HepG2 (cell line): Measurements from ENCODE around the gene FBN2. TPM values are rescaled to one million over a fixed set of nuclear protein-coding genes. Genes with fewer than 3 reads are reported as not detected.

Source experiments
- ATAC-seq: fragments of 200-7000 bp; cut with Tn5 transposase; 3 replicates; pipeline ENCODE4 v1.9.1; 2020; ENCODE audit warnings: mild to moderate bottlenecking, moderate library complexity
- BruUV-seq: library from RNA; stranded (reverse); fragments of 400-500 nt; replicated peaks from 2 replicates; lab custom pipeline; 2021; lab: Mats Ljungman, UMichigan
- CTCF ChIA-PET: fragments of 300-600 bp; formaldehyde crosslinking; extraction: SDS; loops from one replicate; lab custom pipeline; 2021; ENCODE audit warnings: low total read pairs, inconsistent platforms, low intra/inter-chr PET ratio; lab: Yijun Ruan, JAX
- POLR2A ChIA-PET: fragments of 350-600 bp; sonication (Branson Sonifier 250); formaldehyde crosslinking; loops from one replicate; lab custom pipeline; 2020; ENCODE audit warnings: antibody characterized with exemption, inconsistent platforms; lab: Yijun Ruan, JAX
- DNase-seq: peaks from one replicate; pipeline ENCODE4 v3.0.0-alpha.2; 2015; ENCODE audit warnings: low spot score
- FAIRE-seq: peaks from 3 replicates; lab custom pipeline; 2011; peaks lifted over from hg19 to GRCh38; lab: Jason Lieb, UNC
- H2AFZ ChIP-seq: one replicate; pipeline ENCODE4 v1.6.1; 2011; ENCODE audit warnings: low read length, inconsistent platforms
- H3K27ac ChIP-seq: fragments of 300-600 bp; 3 replicates; pipeline ENCODE4 v1.8.0; 2011; ENCODE audit warnings: mixed run types, mild to moderate bottlenecking, mixed read lengths, low read length, inconsistent platforms; ENCODE audit not compliant: insufficient read depth; ENCODE audit errors: extremely low read length
- H3K27me3 ChIP-seq, 2 experiments: fragments of 200-600 bp in 1 of 2; 2 replicates in 1 of 2; 3 replicates in 1 of 2; pipeline versions ENCODE4 v1.6.0 to v1.8.0; 2011; ENCODE audit warnings: low read length in 2 of 2, mild to moderate bottlenecking in 2 of 2, moderate library complexity in 2 of 2, inconsistent platforms in 1 of 2; ENCODE audit not compliant: insufficient read depth in 2 of 2, control insufficient read depth in 1 of 2
- H3K36me3 ChIP-seq, 2 experiments: fragments of 200-600 bp in 1 of 2; replicated peaks in 1 of 2; 2 replicates in 1 of 2; 3 replicates in 1 of 2; pipeline versions ENCODE4 v1.5.1 to v1.8.0; 2011; ENCODE audit warnings: low read length in 2 of 2, inconsistent platforms in 1 of 2; ENCODE audit not compliant: insufficient read depth in 2 of 2, control insufficient read depth in 1 of 2
- H3K4me1 ChIP-seq: 2 replicates; pipeline ENCODE4 v1.5.1; 2012; ENCODE audit warnings: low read length, inconsistent platforms; ENCODE audit not compliant: insufficient read depth
- H3K4me2 ChIP-seq: 2 replicates; pipeline ENCODE4 v1.6.0; 2011; ENCODE audit warnings: low read depth, low read length, inconsistent platforms
- H3K4me3 ChIP-seq, 3 experiments: fragments of 200-600 bp in 1 of 3; sonication (generic), shearing (Covaris generic) in 1 of 3; replicated peaks in 1 of 3; 2 replicates each; pipeline ENCODE4 v1.5.1; 2011 to 2016; ENCODE audit warnings: low read length in 3 of 3, inconsistent platforms in 2 of 3, low read depth in 2 of 3, mild to moderate bottlenecking in 2 of 3, control low read depth in 1 of 3, mixed read lengths in 1 of 3; ENCODE audit not compliant: insufficient read depth in 1 of 3
- H3K79me2 ChIP-seq: one replicate; pipeline ENCODE4 v1.6.1; 2011; ENCODE audit warnings: low read length, inconsistent platforms; ENCODE audit not compliant: insufficient read depth
- H3K9ac ChIP-seq: 2 replicates; pipeline ENCODE4 v1.6.0; 2011; ENCODE audit warnings: mild to moderate bottlenecking, low read depth, low read length, inconsistent platforms; ENCODE audit not compliant: insufficient read depth
- H3K9me3 ChIP-seq: 2 replicates; pipeline ENCODE4 v1.5.1; 2012; ENCODE audit warnings: mild to moderate bottlenecking, low read length
- H4K20me1 ChIP-seq: 2 replicates; pipeline ENCODE4 v1.6.0; 2011; ENCODE audit warnings: inconsistent platforms, mild to moderate bottlenecking, low read length, moderate library complexity; ENCODE audit not compliant: insufficient read depth
- HNRNPL ChIP-seq: fragments of 200-400 bp; formaldehyde crosslinking; IDR thresholded peaks from 2 replicates; pipeline ENCODE4 v1.6.1; 2017; ENCODE audit warnings: mild to moderate bottlenecking, low read depth, low read length
- NFKBIZ ChIP-seq: IDR thresholded peaks from 2 replicates; pipeline ENCODE4 v1.6.1; 2018; ENCODE audit warnings: missing genetic modification reagents, missing compliant biosample characterization
- PBX2 ChIP-seq: IDR thresholded peaks from 2 replicates; pipeline ENCODE4 v1.6.1; 2016; ENCODE audit warnings: control low read depth
- ZNF124 ChIP-seq: sonication (generic); formaldehyde crosslinking; IDR thresholded peaks from 2 replicates; pipeline ENCODE4 v1.4.0; 2020; ENCODE audit warnings: missing genetic modification reagents
- ZNF274 ChIP-seq: sonication (generic); formaldehyde crosslinking; IDR thresholded peaks from 2 replicates; pipeline ENCODE4 v1.5.1; 2020; ENCODE audit warnings: mild to moderate bottlenecking, missing genetic modification reagents
- WGBS: methylation state at CpG from one replicate; pipeline ENCODE4 v1.1.6; 2017; ENCODE audit warnings: low lambda C conversion rate; 5-methylcytosine and 5-hydroxymethylcytosine counted together
- in situ Hi-C: cut with HindIII; loops from 2 replicates; pipeline ENCODE4 v1.10.0; 2017; ENCODE audit warnings: low pct_unique_long_range_greater_than_20kb; ENCODE audit not compliant: extremely low pct_ligation_motif_present
- intact Hi-C: fragments of 100-400 bp; cut with micrococcal nuclease; formaldehyde crosslinking; loops from one replicate; pipeline ENCODE4 v1.10.0; 2022; ENCODE audit not compliant: unreplicated experiment
- polyA plus RNA-seq, 8 experiments: library from polyadenylated mRNA; depleted of rRNA in 3 of 8; stranded (reverse) in 7 of 8; unstranded in 1 of 8; fragments of >200 nt; fragmentation: Illumina TruSeq in 4 of 8; extraction: Trizol in 4 of 8; gene quantifications; 2 replicates each; pipeline versions ENCODE4 v1.2.1 to v1.2.3, GENCODE V29; 2011 to 2016; ENCODE audit warnings: low read depth in 4 of 8, missing spikeins in 1 of 8, mixed read lengths in 1 of 8; ENCODE audit not compliant: insufficient read depth in 1 of 8
- total RNA-seq, 5 experiments: library from RNA; depleted of rRNA; stranded (reverse); fragments of >200 nt; fragmentation: Illumina TruSeq; extraction: Trizol; gene quantifications; 2 replicates each; pipeline ENCODE4 v1.2.3, GENCODE V29; 2016; ENCODE audit warnings: low read depth in 1 of 5
- TF ChIP-seq, protein P1 (sequence below): sonication (generic); formaldehyde crosslinking; IDR thresholded peaks from 2 replicates; pipeline ENCODE4 v1.5.1; 2020; ENCODE audit warnings: mild to moderate bottlenecking, missing genetic modification reagents
- TF ChIP-seq, protein P2 (sequence below): sonication (generic); formaldehyde crosslinking; IDR thresholded peaks from 2 replicates; pipeline ENCODE4 v1.4.0; 2020; ENCODE audit warnings: missing genetic modification reagents

FBN2 gene
- total and polyA plus RNA-seq, 2 of the 13 experiments (the other 11 are each of a cell fraction or from before 2014, with no cell fraction given): not detected

GRCh38 chr5:128397876-128398275 is 140.2 kb downstream of the FBN2 start (continued):
- TF ChIP-seq PBX2 (CRISPR knock-in tag): no peak
- TF ChIP-seq, protein P1, sequence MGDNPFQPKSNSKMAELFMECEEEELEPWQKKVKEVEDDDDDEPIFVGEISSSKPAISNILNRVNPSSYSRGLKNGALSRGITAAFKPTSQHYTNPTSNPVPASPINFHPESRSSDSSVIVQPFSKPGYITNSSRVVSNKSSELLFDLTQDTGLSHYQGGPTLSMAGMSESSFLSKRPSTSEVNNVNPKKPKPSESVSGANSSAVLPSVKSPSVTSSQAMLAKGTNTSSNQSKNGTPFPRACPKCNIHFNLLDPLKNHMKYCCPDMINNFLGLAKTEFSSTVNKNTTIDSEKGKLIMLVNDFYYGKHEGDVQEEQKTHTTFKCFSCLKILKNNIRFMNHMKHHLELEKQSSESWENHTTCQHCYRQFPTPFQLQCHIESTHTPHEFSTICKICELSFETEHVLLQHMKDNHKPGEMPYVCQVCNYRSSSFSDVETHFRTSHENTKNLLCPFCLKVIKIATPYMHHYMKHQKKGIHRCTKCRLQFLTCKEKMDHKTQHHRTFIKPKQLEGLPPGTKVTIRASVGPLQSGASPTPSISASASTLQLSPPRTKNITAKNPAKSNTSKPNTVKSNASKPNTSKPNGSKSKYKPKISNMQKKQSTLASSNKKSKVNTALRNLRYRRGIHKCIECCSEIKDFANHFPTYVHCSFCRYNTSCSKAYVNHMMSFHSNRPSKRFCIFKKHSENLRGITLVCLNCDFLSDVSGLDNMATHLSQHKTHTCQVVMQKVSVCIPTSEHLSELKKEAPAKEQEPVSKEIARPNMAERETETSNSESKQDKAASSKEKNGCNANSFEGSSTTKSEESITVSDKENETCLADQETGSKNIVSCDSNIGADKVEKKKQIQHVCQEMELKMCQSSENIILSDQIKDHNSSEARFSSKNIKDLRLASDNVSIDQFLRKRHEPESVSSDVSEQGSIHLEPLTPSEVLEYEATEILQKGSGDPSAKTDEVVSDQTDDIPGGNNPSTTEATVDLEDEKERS (CRISPR knock-in tag): no peak
- TF ChIP-seq ZNF124 (CRISPR knock-in tag): no peak
- no peak for TF ChIP-seq HNRNPL

DNA sequence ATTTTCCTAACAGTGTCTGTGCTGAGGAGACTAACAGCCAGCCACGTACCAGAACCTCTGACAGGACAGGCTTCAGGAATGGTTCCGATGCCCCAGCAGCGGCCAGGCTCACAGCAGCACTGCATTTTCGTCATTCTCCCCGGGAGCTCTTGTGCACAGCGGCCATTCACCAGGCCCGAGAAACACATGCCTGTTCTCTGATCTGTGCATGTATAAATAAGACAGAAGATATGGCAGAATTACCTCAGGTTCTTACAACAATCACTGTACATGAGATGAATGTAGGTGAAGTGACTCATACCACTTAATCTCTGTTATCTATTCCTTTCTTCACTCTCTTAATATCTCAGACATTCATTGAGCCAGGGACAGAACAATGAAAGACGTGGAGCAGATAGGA is 143.0 kb downstream of the FBN2 start:
- intact Hi-C loops: no loop called here
- no peak overlapping the region for H2AFZ ChIP-seq
- in situ Hi-C loops: no loop called here
- H4K20me1 ChIP-seq: no peaks in the 10 kb centered on the region
- no TSS peak for BruUV-seq
- ChIA-PET CTCF (no interaction called here), POLR2A (no interaction called here)
- no peak overlapping the region for H3K27ac ChIP-seq
- H3K79me2 ChIP-seq: no peaks in the 10 kb centered on the region
- no peak overlapping the region for H3K9ac ChIP-seq
- no peaks in the 10 kb centered on the region for H3K27me3 ChIP-seq
- H3K4me3 ChIP-seq: no peak overlapping the region
- FAIRE-seq (no peak), DNase-seq (no peak), ATAC-seq (no peak)
- WGBS: 7% methylated on average over 3 of the region's 8 CpGs
- H3K4me2 ChIP-seq: no peak overlapping the region
- H3K4me1 ChIP-seq: no peaks in the 10 kb centered on the region
- TF ChIP-seq, protein P2, sequence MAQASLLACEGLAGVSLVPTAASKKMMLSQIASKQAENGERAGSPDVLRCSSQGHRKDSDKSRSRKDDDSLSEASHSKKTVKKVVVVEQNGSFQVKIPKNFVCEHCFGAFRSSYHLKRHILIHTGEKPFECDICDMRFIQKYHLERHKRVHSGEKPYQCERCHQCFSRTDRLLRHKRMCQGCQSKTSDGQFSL (CRISPR knock-in tag): no peak
- TF ChIP-seq ZNF274 (CRISPR knock-in tag) (no peak), NFKBIZ (CRISPR knock-in tag) (no peak)
- H3K9me3 ChIP-seq: no peaks in the 10 kb centered on the region
- H3K36me3 ChIP-seq: no peaks in the 10 kb centered on the region
